Gastrocnemius medialis (tissue), 4 donors: Measurements from ENCODE around the gene KRT33A. TPM values are rescaled to one million over a fixed set of nuclear protein-coding genes. Genes with fewer than 3 reads are reported as not detected.

Source experiments
- ATAC-seq, 2 donors: fragments of 150-250 bp; one replicate each; pipeline ENCODE4 v1.9.1; 2016
- DNase-seq, 2 donors: peaks; one replicate each; pipeline ENCODE4 v3.0.0-alpha.2; 2019
- H3K27ac ChIP-seq, 4 donors: fragments of 200-600 bp; sonication (generic); 1 replicate in 1 of 4; 2 replicates in 3 of 4; pipeline ENCODE4 v1.5.1; 2016 to 2018; ENCODE audit warnings: mild to moderate bottlenecking in 2 of 4, moderate library complexity in 1 of 4
- H3K27me3 ChIP-seq, 3 donors: fragments of 200-600 bp; sonication (generic) in 2 of 3; 1 replicate in 1 of 3; 2 replicates in 2 of 3; pipeline versions ENCODE4 v1.5.1 to v1.6.0; 2016 to 2019; ENCODE audit warnings: mild to moderate bottlenecking in 1 of 3, moderate library complexity in 1 of 3
- H3K36me3 ChIP-seq, 2 donors: fragments of 200-600 bp; sonication (generic) in 1 of 2; one replicate each; pipeline ENCODE4 v1.5.1; 2017 to 2018
- H3K4me1 ChIP-seq, 2 donors: fragments of 200-600 bp; sonication (generic) in 1 of 2; one replicate each; pipeline ENCODE4 v1.5.1; 2016 to 2017; ENCODE audit warnings: mild to moderate bottlenecking in 2 of 2
- H3K4me3 ChIP-seq, 4 donors: fragments of 200-600 bp; sonication (generic) in 3 of 4; 1 replicate in 1 of 4; 2 replicates in 3 of 4; pipeline ENCODE4 v1.5.1; 2016 to 2019; ENCODE audit warnings: mild to moderate bottlenecking in 2 of 4
- H3K9me3 ChIP-seq, 3 donors: fragments of 200-600 bp; sonication (generic) in 2 of 3; 1 replicate in 1 of 3; 2 replicates in 2 of 3; pipeline ENCODE4 v1.5.1; 2016 to 2019
- POLR2A ChIP-seq, 2 donors: fragments of 450-650 bp; IDR thresholded peaks; one replicate each; pipeline ENCODE4 v1.6.1; 2017; ENCODE audit warnings: antibody characterized with exemption in 2 of 2, mild to moderate bottlenecking in 2 of 2, moderate library complexity in 2 of 2
- in situ Hi-C, 4 donors: fragments of 200-750 bp; cut with MboI; loops; one replicate each; pipeline versions ENCODE4 v1.15.0 to v1.8.0; 2017; ENCODE audit warnings: low sequenced_read_pairs in 4 of 4
- intact Hi-C: fragments of 100-400 bp; cut with DNase I; formaldehyde crosslinking; loops from one replicate; pipeline ENCODE4 v1.15.1; 2023; ENCODE audit warnings: low total_unique reads
- total RNA-seq, 4 donors: library from RNA; depleted of rRNA; stranded (reverse); fragments of >200 nt; gene quantifications; one replicate each; pipeline versions ENCODE4 v1.1.0 to v1.2.3, GENCODE V29; 2016
- TF ChIP-seq, protein P1 (sequence below), 5 experiments: fragments of 450-650 bp in 3 of 5; fragments of 200-600 bp in 2 of 5; sonication (generic) in 2 of 5; IDR thresholded peaks in 4 of 5; conservative IDR thresholded peaks in 1 of 5; 1 replicate in 4 of 5; 2 replicates in 1 of 5; pipeline ENCODE4 v1.5.1; 2016 to 2019; ENCODE audit warnings: antibody characterized with exemption in 5 of 5, mild to moderate bottlenecking in 3 of 5, moderate library complexity in 3 of 5

Gene KRT33A
- total RNA-seq, 4 donors from 2014 or later = not detected

DNA sequence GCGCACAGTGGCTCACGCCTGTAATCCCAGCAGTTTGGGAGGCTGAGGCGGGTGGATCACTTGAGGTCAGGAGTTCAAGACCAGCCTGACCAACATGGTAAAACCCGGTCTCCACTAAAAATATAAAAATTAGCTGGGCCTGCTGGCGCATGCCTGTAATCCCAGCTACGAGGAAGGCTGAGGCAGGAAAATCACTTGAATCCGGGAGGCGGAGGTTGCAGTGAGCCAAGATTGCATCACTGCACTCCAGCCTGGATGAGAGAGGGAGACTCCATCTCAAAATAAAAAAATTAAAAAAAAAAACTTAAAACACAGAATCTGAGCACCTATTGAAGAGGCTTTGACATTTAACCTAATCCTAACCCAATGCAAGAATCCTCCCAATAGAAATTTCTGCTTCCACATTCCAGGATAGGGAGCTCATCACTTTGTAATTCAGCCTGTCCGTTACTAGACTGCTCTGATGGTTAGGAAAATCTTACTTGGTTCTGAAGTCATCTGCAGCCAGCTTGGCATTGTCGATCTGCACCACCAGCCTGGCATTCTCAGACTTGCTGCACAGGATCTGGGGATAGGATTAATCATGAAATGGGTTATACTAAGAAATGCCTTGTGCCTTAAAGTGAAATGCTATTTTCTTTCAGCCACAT is 16.9 kb upstream of the KRT33A start:
- no peaks in the 10 kb centered on the region for H3K27me3 ChIP-seq
- DNase-seq (no peak), ATAC-seq (no peak)
- H3K27ac ChIP-seq = no peak overlapping the region
- intact Hi-C loops = no loop called here
- no peaks in the 10 kb centered on the region for H3K36me3 ChIP-seq
- TF ChIP-seq, protein P1, sequence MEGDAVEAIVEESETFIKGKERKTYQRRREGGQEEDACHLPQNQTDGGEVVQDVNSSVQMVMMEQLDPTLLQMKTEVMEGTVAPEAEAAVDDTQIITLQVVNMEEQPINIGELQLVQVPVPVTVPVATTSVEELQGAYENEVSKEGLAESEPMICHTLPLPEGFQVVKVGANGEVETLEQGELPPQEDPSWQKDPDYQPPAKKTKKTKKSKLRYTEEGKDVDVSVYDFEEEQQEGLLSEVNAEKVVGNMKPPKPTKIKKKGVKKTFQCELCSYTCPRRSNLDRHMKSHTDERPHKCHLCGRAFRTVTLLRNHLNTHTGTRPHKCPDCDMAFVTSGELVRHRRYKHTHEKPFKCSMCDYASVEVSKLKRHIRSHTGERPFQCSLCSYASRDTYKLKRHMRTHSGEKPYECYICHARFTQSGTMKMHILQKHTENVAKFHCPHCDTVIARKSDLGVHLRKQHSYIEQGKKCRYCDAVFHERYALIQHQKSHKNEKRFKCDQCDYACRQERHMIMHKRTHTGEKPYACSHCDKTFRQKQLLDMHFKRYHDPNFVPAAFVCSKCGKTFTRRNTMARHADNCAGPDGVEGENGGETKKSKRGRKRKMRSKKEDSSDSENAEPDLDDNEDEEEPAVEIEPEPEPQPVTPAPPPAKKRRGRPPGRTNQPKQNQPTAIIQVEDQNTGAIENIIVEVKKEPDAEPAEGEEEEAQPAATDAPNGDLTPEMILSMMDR (IDR thresholded peaks at IDR 0.05 in 4 of 5, conservative IDR thresholded peaks at IDR 0.05 in 1 of 5) = no peak
- no peak for TF ChIP-seq POLR2A (IDR thresholded peaks at IDR 0.05)
- in situ Hi-C loops = no loop called here
- H3K9me3 ChIP-seq = no peaks in the 10 kb centered on the region
- no peak overlapping the region for H3K4me3 ChIP-seq
- H3K4me1 ChIP-seq = no peaks in the 10 kb centered on the region

DNA sequence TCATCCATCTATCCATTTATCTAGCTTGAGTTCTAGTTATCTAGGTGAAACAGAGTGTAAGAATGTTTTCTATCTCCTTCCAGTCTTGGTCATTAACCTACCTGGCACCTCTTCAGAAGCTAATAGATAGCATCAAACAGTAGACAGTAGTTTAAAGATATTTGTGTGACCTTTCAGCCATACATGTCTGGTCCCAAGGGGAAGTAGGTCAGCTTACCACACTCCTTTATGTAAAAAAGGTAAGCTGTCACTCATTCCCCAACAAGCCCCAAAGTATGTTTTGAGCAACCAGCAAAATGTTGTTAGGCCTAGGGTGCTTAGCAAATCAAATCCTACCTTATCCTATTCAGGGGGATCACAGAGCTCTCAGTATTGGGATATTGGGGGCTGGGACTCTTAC is 15.4 kb upstream of the KRT33A start:
- intact Hi-C loops = no loop called here
- TF ChIP-seq, protein P1 (IDR thresholded peaks at IDR 0.05 in 4 of 5, conservative IDR thresholded peaks at IDR 0.05 in 1 of 5) = no peak
- TF ChIP-seq POLR2A (IDR thresholded peaks at IDR 0.05) = no peak
- no peaks in the 10 kb centered on the region for H3K36me3 ChIP-seq

DNA sequence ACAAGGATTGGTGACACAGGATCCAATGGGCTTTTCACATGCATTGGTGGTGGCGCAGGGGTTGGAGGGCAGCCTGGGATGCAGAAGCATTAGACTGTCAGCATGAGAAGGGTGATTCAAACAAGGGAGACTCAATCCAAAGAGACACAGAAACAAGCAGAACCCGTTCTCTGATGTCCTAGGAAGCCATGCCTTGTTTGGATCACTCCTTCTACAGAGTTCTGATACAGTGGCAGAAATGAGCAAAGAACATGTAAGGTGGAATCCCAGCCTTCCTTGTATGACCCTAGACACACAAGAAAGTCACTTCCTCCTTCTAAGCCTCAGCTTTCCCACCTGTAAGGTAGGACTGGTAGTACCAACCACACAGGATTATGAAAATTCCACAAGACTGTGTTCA is 13.3 kb upstream of the KRT33A start:
- intact Hi-C loops = no loop called here
- TF ChIP-seq, protein P1 (IDR thresholded peaks at IDR 0.05 in 4 of 5, conservative IDR thresholded peaks at IDR 0.05 in 1 of 5) = no peak
- TF ChIP-seq POLR2A (IDR thresholded peaks at IDR 0.05) = no peak
- ATAC-seq = no peak

More for the DNA sequence above, 15.4 kb upstream of the KRT33A start:
- no peak for DNase-seq
- Histone ChIP-seq H3K9me3 (no peaks in the 10 kb centered on the region), H3K4me3 (no peak overlapping the region), H3K4me1 (no peaks in the 10 kb centered on the region), H3K27ac (no peak overlapping the region), H3K27me3 (no peaks in the 10 kb centered on the region)
- ATAC-seq = no peak
- in situ Hi-C loops = no loop called here

GRCh38 chr17:41360296-41360995 is 9.8 kb upstream of the KRT33A start:
- H3K4me3 ChIP-seq = no peak overlapping the region
- no peaks in the 10 kb centered on the region for H3K36me3 ChIP-seq
- TF ChIP-seq, protein P1 (IDR thresholded peaks at IDR 0.05 in 4 of 5, conservative IDR thresholded peaks at IDR 0.05 in 1 of 5) = no peak
- TF ChIP-seq POLR2A (IDR thresholded peaks at IDR 0.05) = no peak
- H3K27ac ChIP-seq = no peak overlapping the region
- no peaks in the 10 kb centered on the region for H3K9me3 ChIP-seq
- intact Hi-C loops = no loop called here
- no peak for ATAC-seq
- DNase-seq = no peak
- H3K27me3 ChIP-seq = no peaks in the 10 kb centered on the region
- in situ Hi-C loops = no loop called here
- H3K4me1 ChIP-seq = no peaks in the 10 kb centered on the region

More for the DNA sequence above, 13.3 kb upstream of the KRT33A start:
- Histone ChIP-seq H3K9me3 (no peaks in the 10 kb centered on the region), H3K27me3 (no peaks in the 10 kb centered on the region), H3K27ac (no peak overlapping the region), H3K4me3 (no peak overlapping the region), H3K4me1 (no peaks in the 10 kb centered on the region), H3K36me3 (no peaks in the 10 kb centered on the region)
- in situ Hi-C loops = no loop called here
- no peak for DNase-seq
